Measurements from ENCODE around the gene ZWILCH.
"Not testable (repeated sequence)": the region's sequence is repeated elsewhere in the genome, so short reads cannot be mapped to it uniquely, and the experiment has no call there.

ZWILCH gene

DNA sequence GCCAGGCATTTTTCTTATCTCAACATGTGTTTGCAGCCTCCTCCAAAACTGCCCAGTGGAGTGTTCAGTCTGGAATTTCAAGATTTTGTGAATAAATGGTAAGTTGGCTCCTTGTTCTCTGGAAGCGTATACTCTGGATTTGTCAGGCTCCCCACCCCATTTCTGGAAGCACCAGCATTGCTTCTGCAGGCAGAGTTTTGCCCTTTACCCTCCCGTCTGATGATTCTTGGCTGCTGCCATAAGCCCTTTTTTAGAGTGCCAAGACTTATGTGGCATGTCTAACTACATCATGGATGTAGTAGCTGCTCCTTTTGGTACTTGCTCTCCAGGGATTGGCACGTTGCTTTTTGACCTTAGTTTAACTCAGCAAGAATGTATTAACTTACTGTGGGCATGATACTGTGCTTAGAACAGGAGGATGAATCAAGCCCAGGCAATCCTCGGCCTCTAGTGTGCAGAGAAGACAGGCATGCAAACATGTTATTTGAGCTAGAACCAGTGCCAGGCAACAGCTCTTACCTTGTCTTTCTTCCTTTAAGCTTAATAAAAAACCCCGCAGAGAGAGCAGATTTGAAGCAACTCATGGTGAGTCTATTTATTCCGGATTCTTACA lies 15.8 kb upstream of the ZWILCH start:
- no peak for DNase-seq

- no peak for DNase-seq
Measured at GRCh38 chr15:66491846-66492245, 13.3 kb upstream of the ZWILCH start.

DNA sequence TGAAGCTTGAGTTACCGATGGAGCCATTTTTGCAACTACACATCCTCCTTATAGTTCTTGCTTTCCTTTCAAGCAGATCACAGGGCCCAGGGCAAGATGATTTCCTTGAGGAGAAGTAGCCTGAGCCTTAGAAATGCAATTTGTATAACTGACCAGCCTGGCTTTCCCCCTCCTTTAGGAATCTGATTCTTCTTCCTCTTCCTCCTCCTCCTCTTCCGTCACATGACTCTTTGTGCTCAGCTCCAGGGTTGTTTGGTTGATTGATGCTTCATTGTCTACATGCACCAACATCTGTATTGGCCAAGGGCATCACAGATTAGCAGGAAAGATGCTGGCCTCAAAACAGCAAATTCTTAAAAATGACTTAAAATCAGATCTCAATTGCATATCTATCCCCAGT lies 10.9 kb upstream of the ZWILCH start:
- DNase-seq, result no peak

DNA sequence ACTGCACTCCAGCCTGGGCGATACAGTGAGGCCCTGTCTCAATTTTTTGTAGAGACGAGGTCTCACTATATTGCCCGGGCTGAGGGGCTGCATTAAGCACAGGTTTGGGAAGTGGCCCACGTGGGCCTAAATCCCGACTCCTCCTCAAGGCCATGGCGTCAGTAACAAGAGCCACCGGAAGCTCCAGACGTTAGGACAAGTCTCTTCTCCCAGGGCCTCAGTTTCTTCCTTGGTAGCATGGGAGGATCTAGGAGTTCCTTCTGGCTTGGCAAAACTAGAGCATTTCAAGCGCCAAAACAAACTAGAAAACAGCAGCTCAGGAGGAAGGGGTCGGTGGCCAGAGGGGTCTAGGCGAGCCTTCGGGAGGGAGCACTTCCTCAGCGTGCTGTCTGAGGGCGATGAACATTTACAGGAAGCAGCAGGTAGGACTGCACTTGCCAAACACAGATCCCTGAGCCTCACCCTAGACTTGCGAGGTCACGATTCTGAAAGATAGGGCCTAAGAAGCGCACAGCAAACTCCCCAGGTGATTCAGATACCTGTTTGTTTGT lies 8.1 kb upstream of the ZWILCH start:
- no peak for DNase-seq

DNA sequence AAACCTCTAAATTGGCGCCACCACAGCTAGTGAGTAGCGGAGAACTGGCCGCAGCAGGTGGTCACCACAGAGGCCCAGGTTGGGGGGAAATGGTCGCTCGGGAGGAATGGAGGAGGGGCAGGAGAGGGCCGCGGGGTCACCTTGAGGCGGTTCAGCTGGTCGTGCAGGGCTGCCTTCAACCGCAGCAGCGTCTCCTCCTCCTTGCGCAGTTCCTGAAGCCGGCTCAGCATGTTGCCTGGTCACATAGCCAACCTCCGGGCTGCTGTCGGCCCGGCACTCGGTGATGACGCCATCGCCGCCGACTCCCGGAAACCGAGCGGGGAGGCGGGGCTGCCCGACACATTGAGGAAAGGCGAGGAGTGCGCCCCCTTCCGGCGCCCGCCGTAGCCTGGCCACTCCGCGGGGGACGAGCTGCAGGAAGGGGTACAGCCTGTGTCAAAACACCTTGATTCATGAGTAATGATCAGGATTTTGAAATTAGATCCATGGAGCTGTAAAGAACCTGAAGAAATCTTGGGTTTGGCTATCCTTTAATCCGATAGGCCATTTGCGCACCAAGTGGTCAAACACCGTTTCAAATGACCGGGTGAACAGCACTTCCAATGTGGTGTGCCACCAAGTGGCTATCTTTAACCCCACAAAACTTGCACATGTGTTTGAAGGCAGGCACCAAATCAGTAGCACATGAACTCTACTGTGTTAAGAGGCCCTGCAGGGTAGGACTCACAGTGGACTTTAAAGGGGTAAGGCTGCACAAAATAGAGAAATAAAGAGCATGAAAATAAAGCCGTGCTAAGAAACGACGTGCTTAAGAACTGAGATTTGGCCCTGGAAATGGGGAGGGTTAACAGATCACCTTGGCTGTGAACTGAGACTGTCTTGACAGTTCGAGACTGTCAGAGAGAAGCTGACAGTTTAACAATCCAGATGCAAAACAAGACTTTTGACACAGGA lies 7.3 kb upstream of the ZWILCH start, which contains the start of gene SNAPC5:
SNAPC5 (minus strand) TSS at position 261 of the 954 bp plus-strand sequence; CDS start at position 230, 31 bp downstream.
- DNase-seq, result peak; percentile 88

DNA sequence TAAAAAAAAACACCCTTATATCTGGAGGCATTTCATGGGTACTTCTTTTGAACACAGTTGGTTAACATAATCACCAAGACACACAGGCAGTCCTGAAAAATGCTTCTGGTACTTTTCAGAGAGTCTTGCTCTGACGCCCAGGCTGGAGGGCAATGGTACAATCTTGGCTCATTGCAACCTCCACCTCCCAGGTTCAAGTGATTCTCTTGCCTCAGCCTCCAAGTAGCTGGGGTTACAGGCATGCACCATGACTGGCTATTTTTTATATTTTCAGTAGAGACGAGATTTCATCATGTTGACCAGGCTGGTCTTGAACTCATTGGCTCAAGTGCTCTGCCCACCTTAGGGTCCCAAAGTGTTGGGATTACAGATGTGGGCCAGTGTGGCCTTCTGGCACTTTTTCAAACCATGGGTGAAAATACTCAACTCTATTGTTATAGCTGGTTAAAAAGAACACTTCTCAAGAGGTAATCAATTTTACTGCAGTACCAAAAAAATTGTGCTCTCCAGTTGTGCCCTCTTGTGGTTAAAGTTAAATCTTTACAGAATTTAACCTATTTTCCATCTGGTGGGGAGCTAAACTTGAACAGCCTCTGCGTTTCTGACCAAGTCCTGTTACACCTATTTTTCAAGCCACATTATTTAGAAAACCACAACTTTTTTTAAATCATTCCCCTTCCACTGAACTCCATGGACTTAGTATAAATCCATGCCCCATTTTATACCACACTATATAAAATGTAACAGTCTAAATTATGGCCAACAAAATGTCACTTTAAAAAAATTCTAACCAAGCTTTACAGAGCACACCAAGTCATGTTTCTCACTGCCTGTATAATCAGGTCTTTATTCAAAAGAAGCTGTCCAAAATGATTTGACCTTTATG lies 6.4 kb upstream of the ZWILCH start:
- peak; percentile 33 for DNase-seq

GRCh38 chr15:66500346-66500745 lies 4.8 kb upstream of the ZWILCH start:
- not testable (repeated sequence) for DNase-seq

- no peak for DNase-seq
Measured at GRCh38 chr15:66502491-66502890, 2.6 kb upstream of the ZWILCH start.

DNA sequence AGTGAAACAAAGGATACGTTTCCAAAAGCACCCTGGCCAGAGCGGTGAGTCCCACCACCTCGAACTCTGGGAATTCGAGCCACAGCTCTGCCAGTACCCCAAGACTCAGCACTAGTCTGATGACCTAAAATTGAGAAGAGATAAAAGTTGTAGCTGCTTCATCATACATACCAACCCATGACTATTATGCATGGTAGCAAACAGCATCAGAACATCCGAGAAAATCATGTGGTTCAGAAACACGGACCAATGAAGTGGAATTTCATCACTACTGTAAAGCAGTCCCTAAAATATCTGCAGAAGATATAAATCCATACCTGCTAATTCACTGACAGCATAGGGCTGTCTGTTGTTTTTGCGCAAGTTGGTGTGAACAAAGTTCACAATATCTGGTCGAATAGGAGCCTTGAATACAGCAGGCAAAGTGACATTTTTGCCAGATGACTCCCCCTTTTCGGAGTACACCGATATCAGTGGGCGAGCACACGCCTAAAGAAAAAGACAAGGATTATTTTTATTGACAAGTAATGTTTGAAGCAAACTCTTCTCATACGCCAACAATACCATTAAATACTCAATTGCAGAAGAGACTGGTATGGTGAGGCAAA lies 2.0 kb upstream of the ZWILCH start:
- DNase-seq, result peak; percentile 14

- no peak for DNase-seq
Measured at GRCh38 chr15:66503780-66504562, 1.2 kb upstream of the ZWILCH start.

DNA sequence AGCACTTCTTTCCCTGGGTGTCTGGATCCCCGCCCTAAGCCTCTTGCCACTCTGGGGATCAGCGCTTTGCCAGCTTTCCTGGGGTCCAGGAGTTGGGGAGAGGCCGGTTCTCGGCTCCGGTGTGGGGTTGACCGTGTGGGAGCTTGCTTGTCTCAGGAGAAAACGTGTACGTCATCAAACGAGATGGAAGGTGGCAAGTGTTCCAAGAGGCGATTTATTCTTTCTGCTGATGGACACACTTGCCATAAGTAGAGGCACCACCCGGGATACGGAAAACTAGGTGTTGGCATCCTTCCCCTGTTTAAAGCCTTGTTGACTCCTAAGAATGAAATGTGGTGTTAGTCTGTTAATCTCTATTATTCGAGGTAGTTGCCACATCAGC lies 295 bp downstream of the ZWILCH start:
- DNase-seq, result peak; percentile 34

DNA sequence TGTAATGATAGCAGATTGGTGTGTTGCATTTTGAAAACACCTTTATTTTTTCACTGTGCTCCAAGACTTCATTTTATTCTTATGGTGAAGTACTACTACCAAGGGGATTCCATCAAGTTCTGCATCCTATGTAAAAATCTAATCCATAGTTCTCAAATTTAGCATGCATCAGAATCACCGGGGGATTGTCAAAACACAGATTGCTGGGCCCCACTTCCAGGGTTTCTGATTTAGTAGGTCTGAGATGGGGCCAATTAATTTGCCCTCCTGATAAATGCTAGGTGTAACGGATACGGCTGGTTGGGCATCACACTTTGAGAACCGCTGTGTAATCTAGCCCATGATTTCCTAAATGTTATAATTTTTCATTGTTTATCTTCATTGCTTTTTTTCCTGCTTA lies 692 bp downstream of the ZWILCH start:
- DNase-seq, result no peak

DNA sequence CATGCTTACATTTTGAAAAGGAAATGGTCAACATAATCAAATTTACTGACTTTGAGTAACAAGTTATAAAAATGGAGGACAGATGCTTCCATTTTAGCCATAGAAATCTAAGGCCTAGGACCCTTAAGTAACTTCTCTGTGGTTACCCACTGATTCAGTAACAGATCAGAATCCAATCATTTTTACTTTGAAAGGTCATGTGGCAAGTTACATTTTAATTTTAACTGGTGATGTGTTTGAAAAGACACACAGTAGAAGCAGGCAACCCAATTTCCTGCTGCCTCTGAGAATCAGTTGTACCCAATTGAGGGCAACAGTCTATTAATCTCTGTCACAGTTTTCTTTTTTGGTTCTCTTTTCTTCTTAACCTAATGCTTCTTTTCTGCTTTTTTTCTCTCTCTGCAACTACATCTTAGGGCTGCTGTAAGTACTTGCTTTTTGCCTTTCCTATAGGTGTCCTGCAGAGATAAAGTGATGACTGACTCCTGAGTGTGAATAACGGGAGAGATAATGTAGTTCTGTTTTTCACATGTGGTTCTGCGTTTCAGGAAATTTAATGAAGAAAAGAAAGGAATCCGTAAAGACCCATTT lies 3.3 kb downstream of the ZWILCH start:
- DNase-seq, result no peak

DNA sequence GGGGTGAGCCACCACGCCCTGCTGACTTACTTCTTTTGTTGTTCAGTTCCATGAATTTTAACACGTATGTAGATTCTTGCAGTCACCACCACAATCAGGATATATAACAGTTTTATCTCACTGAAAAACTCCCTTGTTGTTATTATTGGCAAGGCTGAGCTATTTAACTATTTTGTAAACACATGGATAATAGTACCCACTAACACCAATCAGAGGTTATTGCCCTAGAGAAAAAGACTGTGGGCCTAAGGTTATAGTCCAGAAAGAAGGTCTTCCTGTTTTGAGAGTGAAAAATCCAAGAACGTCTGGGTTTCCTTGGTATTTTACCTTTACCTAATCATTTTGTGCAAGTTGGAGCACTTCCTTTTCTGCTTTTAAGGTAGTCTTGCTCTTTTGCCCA lies 9.5 kb downstream of the ZWILCH start:
- DNase-seq, result no peak

DNA sequence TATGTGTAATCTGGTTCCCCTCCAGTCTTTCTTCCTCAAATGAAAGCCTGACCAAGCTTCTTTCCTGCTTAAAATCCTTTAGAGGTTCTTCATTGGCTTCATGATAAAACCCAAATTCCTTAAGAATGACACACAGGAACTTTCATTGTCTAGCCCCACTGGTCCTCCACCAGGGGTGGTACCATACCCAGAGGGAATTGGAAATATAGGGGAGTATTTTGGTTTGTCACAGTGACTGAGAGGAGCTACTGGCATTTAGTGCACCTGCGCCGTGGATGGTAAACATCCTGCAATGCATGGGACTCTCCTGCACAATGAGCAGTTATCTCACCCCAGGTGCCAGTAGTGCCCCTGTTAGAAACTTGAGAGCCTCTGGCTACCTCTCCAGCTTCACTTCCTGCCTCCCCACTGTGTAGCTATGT lies 10.8 kb downstream of the ZWILCH start:
- DNase-seq, result peak; percentile 15

DNA sequence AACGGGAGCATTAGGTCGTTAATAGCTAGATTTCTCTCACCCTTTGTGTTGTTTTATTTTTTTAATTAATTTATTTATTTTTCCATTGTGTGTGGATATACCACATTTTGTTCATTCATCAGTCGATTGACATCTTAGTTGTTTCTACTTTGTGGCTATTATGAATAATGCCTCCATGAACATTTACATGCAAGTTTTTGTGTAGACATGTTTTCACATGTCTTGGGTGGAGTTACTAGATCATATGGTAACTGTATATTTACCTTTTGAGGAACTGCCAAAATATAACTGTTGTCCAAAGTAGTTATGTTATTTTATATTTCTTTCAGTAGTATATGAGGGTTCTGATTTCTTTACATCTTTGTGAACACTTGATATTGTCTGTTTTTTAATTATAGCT lies 18.8 kb downstream of the ZWILCH start:
- no peak for DNase-seq

- no peak for DNase-seq
Measured at GRCh38 chr15:66524838-66525237, 19.7 kb downstream of the ZWILCH start.

DNA sequence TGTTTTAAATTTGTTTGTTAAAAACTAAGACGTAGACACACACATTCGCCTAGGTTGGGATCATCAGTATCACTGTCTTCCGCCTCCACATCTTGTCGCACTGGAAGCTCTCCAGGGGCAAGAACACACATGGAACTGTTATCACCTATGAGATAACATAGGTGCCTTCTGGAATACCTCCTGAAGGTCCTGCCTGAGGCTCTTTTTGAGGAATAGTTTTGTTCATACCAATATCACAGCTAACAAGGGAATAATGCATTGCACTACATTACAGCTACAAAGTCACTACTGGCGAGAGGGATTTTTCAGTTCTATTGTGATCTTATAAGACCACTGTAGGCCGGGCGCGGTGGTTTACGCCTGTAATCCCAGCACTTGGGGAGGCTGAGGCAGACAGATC lies 29.9 kb downstream of the ZWILCH start:
- no peak for DNase-seq

- DNase-seq, result no peak
Measured at GRCh38 chr15:66542896-66543295, 37.8 kb downstream of the ZWILCH start.

DNA sequence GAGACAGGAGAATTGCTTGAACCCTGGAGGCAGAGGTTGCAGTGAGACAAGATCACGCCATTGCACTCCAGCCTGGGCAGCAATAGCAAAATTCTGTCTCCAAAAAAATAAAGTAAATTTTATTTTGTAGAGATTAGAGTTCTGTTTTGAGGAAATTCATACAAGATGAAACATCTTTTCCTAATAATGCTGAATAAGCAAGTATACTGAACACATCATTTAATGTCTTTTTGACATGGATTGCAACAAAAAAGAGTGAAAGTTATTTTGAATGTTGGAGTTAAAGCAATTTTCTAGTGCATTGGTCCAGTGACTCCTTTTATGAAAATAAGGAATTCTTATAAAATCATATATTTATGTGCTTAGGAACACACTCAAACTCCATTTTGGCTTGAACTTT lies 40.1 kb downstream of the ZWILCH start:
- DNase-seq, result no peak

GRCh38 chr15:66555685-66556084 lies 50.6 kb downstream of the ZWILCH start:
- DNase-seq, result no peak

Data from HCEC 1CT (cell line).